ENCODE results near the gene STPG4. TPM values are rescaled to one million over a fixed set of nuclear protein-coding genes. Genes with fewer than 3 reads are reported as not detected.

Gene STPG4
- total RNA-seq, 3 donors from 2014 or later (not counting 1 experiment from before 2014, with no cell fraction given) = 0.21 to 0.65 TPM; not detected in 1

DNA sequence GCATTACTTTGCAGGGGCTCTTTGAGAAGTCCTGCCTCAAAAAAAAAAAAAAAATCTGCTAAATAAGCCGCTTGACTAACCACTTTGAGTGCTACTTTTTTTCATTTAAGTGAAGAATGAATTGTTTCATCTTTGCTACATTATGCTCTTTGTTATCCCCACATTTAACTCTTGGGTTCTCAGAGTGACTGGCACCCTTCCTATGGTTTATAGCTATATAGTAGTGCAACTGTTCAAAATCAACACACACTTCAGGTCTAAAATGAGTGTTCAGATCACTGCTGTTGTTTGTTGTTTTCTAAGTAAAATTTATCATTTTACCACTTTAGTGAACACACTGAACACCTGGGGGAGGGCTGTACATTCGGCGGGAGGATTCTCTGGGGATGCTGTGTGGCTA lies 13.6 kb downstream of the STPG4 start:
- Histone ChIP-seq H3K36me3 (ENCODE audit: control insufficient read depth, insufficient read depth, low read length) (peaks cover 6% of the 10 kb centered on the region), H3K27ac (ENCODE audit: low read length) (no peak overlapping the region), H3K27me3 (ENCODE audit: control insufficient read depth, insufficient read depth, low read length) (no peaks in the 10 kb centered on the region), H3K9me3 (ENCODE audit: control insufficient read depth, insufficient read depth, low read length) (no peaks in the 10 kb centered on the region), H3K4me3 (ENCODE audit: low read length) (no peak overlapping the region), H3K4me1 (ENCODE audit: control insufficient read depth, insufficient read depth, low read length) (no peaks in the 10 kb centered on the region)
- H3K27ac Mint-ChIP-seq = no peak overlapping the region
- ATAC-seq (no peak), DNase-seq (no peak)
- no peaks in the 10 kb centered on the region for H3K9me3 Mint-ChIP-seq
- TF ChIP-seq, protein P1, sequence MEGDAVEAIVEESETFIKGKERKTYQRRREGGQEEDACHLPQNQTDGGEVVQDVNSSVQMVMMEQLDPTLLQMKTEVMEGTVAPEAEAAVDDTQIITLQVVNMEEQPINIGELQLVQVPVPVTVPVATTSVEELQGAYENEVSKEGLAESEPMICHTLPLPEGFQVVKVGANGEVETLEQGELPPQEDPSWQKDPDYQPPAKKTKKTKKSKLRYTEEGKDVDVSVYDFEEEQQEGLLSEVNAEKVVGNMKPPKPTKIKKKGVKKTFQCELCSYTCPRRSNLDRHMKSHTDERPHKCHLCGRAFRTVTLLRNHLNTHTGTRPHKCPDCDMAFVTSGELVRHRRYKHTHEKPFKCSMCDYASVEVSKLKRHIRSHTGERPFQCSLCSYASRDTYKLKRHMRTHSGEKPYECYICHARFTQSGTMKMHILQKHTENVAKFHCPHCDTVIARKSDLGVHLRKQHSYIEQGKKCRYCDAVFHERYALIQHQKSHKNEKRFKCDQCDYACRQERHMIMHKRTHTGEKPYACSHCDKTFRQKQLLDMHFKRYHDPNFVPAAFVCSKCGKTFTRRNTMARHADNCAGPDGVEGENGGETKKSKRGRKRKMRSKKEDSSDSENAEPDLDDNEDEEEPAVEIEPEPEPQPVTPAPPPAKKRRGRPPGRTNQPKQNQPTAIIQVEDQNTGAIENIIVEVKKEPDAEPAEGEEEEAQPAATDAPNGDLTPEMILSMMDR (IDR thresholded peaks at IDR 0.05) = no peak
- H3K36me3 Mint-ChIP-seq = no peaks in the 10 kb centered on the region
- 97% methylated on average over 2 of the region's 3 CpGs for WGBS (ENCODE audit: insufficient coverage)
- no peaks in the 10 kb centered on the region for H3K27me3 Mint-ChIP-seq (ENCODE audit: low read depth in 2 of 2)
- intact Hi-C loops (cut with micrococcal nuclease) = no loop called here
- no peaks in the 10 kb centered on the region for H3K4me1 Mint-ChIP-seq
- no peak overlapping the region for H3K4me3 Mint-ChIP-seq

DNA sequence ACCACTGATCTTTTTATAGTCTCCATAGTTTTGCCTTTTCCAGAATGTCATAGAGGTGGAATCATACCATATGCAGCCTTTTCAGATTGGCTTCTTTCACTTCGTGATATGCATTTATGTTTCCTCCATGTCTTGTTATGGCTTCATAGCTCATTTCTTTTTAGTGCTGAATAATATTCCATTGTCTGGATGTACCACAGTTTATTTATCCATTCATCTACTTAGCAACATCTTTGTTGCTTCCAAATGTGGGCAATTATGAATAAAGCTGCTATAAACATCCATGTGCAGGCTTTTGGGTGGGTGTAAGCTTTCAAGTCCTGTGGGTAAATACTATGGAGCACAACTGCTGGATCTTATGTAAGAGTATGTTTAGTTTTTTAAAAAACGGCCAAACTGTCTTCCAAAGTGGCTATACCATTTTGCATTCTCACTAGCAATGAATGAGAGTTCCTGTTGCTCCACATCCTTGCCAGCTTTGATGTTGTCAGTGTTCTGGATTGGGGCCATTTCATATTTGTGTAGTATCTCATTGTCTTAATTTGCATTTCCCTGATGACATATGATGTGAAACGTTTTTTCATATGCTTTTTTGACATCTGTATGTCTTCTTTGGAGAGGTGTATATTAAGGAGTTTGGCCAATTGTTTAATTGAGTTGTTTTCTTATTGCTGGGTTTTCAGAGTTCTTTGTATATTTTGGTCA lies 20.6 kb downstream of the STPG4 start:
- H3K27ac Mint-ChIP-seq = no peak overlapping the region
- WGBS (ENCODE audit: insufficient coverage) = 71% methylated on average over 2 of the region's 3 CpGs
- H3K27me3 Mint-ChIP-seq (ENCODE audit: low read depth in 2 of 2) = no peaks in the 10 kb centered on the region

DNA sequence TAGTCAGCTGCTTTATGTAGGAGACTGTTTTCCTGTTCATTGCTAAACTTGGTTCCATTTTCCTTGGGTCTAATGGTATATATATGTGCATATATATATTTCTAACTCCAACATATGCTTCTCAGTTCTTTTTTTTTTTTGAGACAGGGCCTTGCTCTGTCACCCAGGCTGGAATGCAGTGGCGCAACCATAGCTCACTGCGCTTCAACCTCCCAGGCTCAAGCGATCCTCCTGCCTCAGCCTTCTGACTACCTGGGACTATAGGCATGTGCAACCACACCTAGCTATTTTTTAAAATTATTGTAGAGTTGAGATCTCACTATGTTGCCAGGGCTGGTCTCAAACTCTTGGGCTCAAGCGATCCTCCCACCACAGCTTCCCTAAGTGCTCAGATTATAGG lies 22.1 kb downstream of the STPG4 start:
- Histone ChIP-seq H3K9me3 (ENCODE audit: control insufficient read depth, insufficient read depth, low read length) (no peaks in the 10 kb centered on the region), H3K27ac (ENCODE audit: low read length) (no peak overlapping the region), H3K4me1 (ENCODE audit: control insufficient read depth, insufficient read depth, low read length) (no peaks in the 10 kb centered on the region), H3K4me3 (ENCODE audit: low read length) (no peak overlapping the region), H3K36me3 (ENCODE audit: control insufficient read depth, insufficient read depth, low read length) (no peaks in the 10 kb centered on the region), H3K27me3 (ENCODE audit: control insufficient read depth, insufficient read depth, low read length) (no peaks in the 10 kb centered on the region)
- Mint-ChIP-seq H3K4me3 (no peak overlapping the region), H3K27me3 (ENCODE audit: low read depth in 2 of 2) (no peaks in the 10 kb centered on the region), H3K27ac (no peak overlapping the region), H3K9me3 (peaks cover 2 to 3% of the 10 kb centered on the region in 2 donors), H3K4me1 (no peaks in the 10 kb centered on the region), H3K36me3 (no peaks in the 10 kb centered on the region)
- intact Hi-C loops (cut with micrococcal nuclease) = no loop called here
- ATAC-seq = no peak
- WGBS (ENCODE audit: insufficient coverage) = 98% methylated on average over 4 of the region's 4 CpGs
- TF ChIP-seq, protein P1 (IDR thresholded peaks at IDR 0.05) = no peak
- DNase-seq = no peak

More for the DNA sequence above, 20.6 kb downstream of the STPG4 start:
- H3K27me3 ChIP-seq (ENCODE audit: control insufficient read depth, insufficient read depth, low read length) = no peaks in the 10 kb centered on the region
- H3K27ac ChIP-seq (ENCODE audit: low read length) = no peak overlapping the region
- TF ChIP-seq, protein P1 (IDR thresholded peaks at IDR 0.05) = no peak
- H3K4me3 ChIP-seq (ENCODE audit: low read length) = no peak overlapping the region
- Mint-ChIP-seq H3K9me3 (peaks cover 2 to 3% of the 10 kb centered on the region in 2 donors), H3K4me1 (no peaks in the 10 kb centered on the region), H3K36me3 (no peaks in the 10 kb centered on the region), H3K4me3 (no peak overlapping the region)
- H3K36me3 ChIP-seq (ENCODE audit: control insufficient read depth, insufficient read depth, low read length) = no peaks in the 10 kb centered on the region
- DNase-seq = no peak
- H3K9me3 ChIP-seq (ENCODE audit: control insufficient read depth, insufficient read depth, low read length) = no peaks in the 10 kb centered on the region
- intact Hi-C loops (cut with micrococcal nuclease) = no loop called here
- ATAC-seq = no peak
- no peaks in the 10 kb centered on the region for H3K4me1 ChIP-seq (ENCODE audit: control insufficient read depth, insufficient read depth, low read length)
